A673 (cell line): ENCODE measurements around the gene MS4A7.

ENCODE experiments used
- EZH2 ChIP-seq: fragments of 200-600 bp; sonication (generic); IDR thresholded peaks from 2 replicates; pipeline ENCODE4 v1.6.1; 2017; ENCODE audit warnings: borderline replicate concordance, low read depth, mild to moderate bottlenecking, mixed read lengths, antibody characterized with exemption, low read length; ENCODE audit not compliant: poor library complexity, severe bottlenecking
- TF ChIP-seq, protein P1 (sequence below): fragments of 300-800, 200-600 bp; sonication (generic); conservative IDR thresholded peaks from 2 replicates; pipeline ENCODE4 v1.5.1; 2017; ENCODE audit warnings: low read depth, mild to moderate bottlenecking, antibody characterized with exemption, low read length, moderate library complexity, mixed read lengths

GRCh38 chr11:60394666-60395380 is 16.5 kb downstream of the MS4A7 start:
- TF ChIP-seq, protein P1, sequence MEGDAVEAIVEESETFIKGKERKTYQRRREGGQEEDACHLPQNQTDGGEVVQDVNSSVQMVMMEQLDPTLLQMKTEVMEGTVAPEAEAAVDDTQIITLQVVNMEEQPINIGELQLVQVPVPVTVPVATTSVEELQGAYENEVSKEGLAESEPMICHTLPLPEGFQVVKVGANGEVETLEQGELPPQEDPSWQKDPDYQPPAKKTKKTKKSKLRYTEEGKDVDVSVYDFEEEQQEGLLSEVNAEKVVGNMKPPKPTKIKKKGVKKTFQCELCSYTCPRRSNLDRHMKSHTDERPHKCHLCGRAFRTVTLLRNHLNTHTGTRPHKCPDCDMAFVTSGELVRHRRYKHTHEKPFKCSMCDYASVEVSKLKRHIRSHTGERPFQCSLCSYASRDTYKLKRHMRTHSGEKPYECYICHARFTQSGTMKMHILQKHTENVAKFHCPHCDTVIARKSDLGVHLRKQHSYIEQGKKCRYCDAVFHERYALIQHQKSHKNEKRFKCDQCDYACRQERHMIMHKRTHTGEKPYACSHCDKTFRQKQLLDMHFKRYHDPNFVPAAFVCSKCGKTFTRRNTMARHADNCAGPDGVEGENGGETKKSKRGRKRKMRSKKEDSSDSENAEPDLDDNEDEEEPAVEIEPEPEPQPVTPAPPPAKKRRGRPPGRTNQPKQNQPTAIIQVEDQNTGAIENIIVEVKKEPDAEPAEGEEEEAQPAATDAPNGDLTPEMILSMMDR: no peak
- no peak for TF ChIP-seq EZH2
